HEK293 (cell line): Measurements from ENCODE around the gene MAN2A2.

Experiments
- CTCF ChIA-PET: fragments of 350-600 bp; formaldehyde crosslinking; extraction: SDS; loops from one replicate; lab custom pipeline; 2021; ENCODE audit warnings: antibody characterized with exemption; lab: Yijun Ruan, JAX
- POLR2A ChIA-PET: fragments of 300-600 bp; formaldehyde crosslinking; extraction: SDS; loops from one replicate; lab custom pipeline; 2020; ENCODE audit warnings: antibody characterized with exemption, inconsistent platforms; lab: Yijun Ruan, JAX
- H3K27ac ChIP-seq: fragments of 200-500 bp; sonication (Bioruptor generic); 2 replicates; pipeline ENCODE4 v1.5.1; 2014; ENCODE audit warnings: low read depth, low read length, control low read depth, inconsistent platforms; ENCODE audit errors: extremely low read depth
- H3K36me3 ChIP-seq, 2 experiments: fragments of 200-500 bp in 1 of 2; sonication (Bioruptor generic) in 1 of 2; 1 replicate in 1 of 2; 2 replicates in 1 of 2; pipeline ENCODE4 v1.5.1; 2014 to 2017; ENCODE audit warnings: inconsistent platforms in 2 of 2, low read length in 2 of 2; ENCODE audit not compliant: control insufficient read depth in 2 of 2, insufficient read depth in 1 of 2
- H3K4me1 ChIP-seq: fragments of 200-500 bp; sonication (Bioruptor generic); 2 replicates; pipeline ENCODE4 v1.5.1; 2014; ENCODE audit warnings: mild to moderate bottlenecking, low read length, inconsistent platforms; ENCODE audit not compliant: control insufficient read depth, insufficient read depth
- H3K4me3 ChIP-seq: 2 replicates; pipeline ENCODE4 v1.5.1; 2011; ENCODE audit warnings: low read depth, mild to moderate bottlenecking, control low read depth, low read length, moderate library complexity
- H3K9me3 ChIP-seq: fragments of 200-500 bp; sonication (Bioruptor generic); 2 replicates; pipeline ENCODE4 v1.5.1; 2014; ENCODE audit warnings: low read depth, low read length, inconsistent platforms; ENCODE audit not compliant: control insufficient read depth, insufficient read depth
- KLF16 ChIP-seq: fragments of 450-650 bp; formaldehyde crosslinking; IDR thresholded peaks from 2 replicates; pipeline ENCODE4 v1.5.1; 2017; ENCODE audit warnings: missing biosample characterization, missing genetic modification characterization
- KLF9 ChIP-seq: fragments of 450-650 bp; formaldehyde crosslinking; IDR thresholded peaks from 2 replicates; pipeline ENCODE4 v1.5.1; 2016; ENCODE audit warnings: missing biosample characterization, missing genetic modification characterization, low read depth
- ZBTB49 ChIP-seq: fragments of 450-650 bp; formaldehyde crosslinking; IDR thresholded peaks from 2 replicates; pipeline ENCODE4 v1.5.1; 2016; ENCODE audit warnings: missing biosample characterization, missing genetic modification characterization, low read depth
- ZNF112 ChIP-seq: fragments of 450-650 bp; formaldehyde crosslinking; IDR thresholded peaks from 2 replicates; pipeline ENCODE4 v1.5.0; 2017; ENCODE audit warnings: missing biosample characterization, missing genetic modification characterization
- ZNF2 ChIP-seq: fragments of 450-650 bp; formaldehyde crosslinking; IDR thresholded peaks from 2 replicates; pipeline ENCODE4 v1.5.1; 2016; ENCODE audit warnings: missing biosample characterization, missing genetic modification characterization
- ZNF214 ChIP-seq: fragments of 450-650 bp; formaldehyde crosslinking; IDR thresholded peaks from 2 replicates; pipeline ENCODE4 v1.5.1; 2017; ENCODE audit warnings: missing biosample characterization, mild to moderate bottlenecking, missing genetic modification characterization, borderline replicate concordance
- ZNF37A ChIP-seq: fragments of 450-650 bp; IDR thresholded peaks from 2 replicates; pipeline ENCODE4 v1.5.1; 2018; ENCODE audit warnings: missing biosample characterization, missing genetic modification characterization
- ZNF530 ChIP-seq: fragments of 450-650 bp; formaldehyde crosslinking; IDR thresholded peaks from 2 replicates; pipeline ENCODE4 v1.5.1; 2016; ENCODE audit warnings: low read depth, missing biosample characterization, missing genetic modification characterization
- ZNF555 ChIP-seq: fragments of 450-650 bp; formaldehyde crosslinking; conservative IDR thresholded peaks from 2 replicates; pipeline ENCODE4 v1.5.1; 2017; ENCODE audit warnings: missing biosample characterization, mild to moderate bottlenecking, missing genetic modification characterization, inconsistent platforms
- ZNF600 ChIP-seq: fragments of 450-650 bp; formaldehyde crosslinking; IDR thresholded peaks from 2 replicates; pipeline ENCODE4 v1.5.1; 2016; ENCODE audit warnings: missing biosample characterization, missing genetic modification characterization
- ZNF664 ChIP-seq: fragments of 450-650 bp; formaldehyde crosslinking; IDR thresholded peaks from 2 replicates; pipeline ENCODE4 v1.5.1; 2016; ENCODE audit warnings: missing biosample characterization, missing genetic modification characterization
- ZNF747 ChIP-seq: fragments of 450-650 bp; formaldehyde crosslinking; IDR thresholded peaks from 2 replicates; pipeline ENCODE4 v1.5.1; 2016; ENCODE audit warnings: missing biosample characterization, missing genetic modification characterization
- TF ChIP-seq, protein P1 (sequence below): fragments of 450-650 bp; formaldehyde crosslinking; IDR thresholded peaks from 2 replicates; pipeline ENCODE4 v1.5.1; 2017; ENCODE audit warnings: missing biosample characterization, mild to moderate bottlenecking, missing genetic modification characterization, moderate library complexity
- TF ChIP-seq, protein P2 (sequence below): fragments of 450-650 bp; formaldehyde crosslinking; conservative IDR thresholded peaks from 2 replicates; pipeline ENCODE4 v1.5.1; 2016; ENCODE audit warnings: low read depth, missing biosample characterization, missing genetic modification characterization

The MAN2A2 gene

GRCh38 chr15:90959894-90960293, 56.8 kb downstream of the MAN2A2 start:
- H3K27ac ChIP-seq, result no peak overlapping the region
- TF ChIP-seq, protein P1, sequence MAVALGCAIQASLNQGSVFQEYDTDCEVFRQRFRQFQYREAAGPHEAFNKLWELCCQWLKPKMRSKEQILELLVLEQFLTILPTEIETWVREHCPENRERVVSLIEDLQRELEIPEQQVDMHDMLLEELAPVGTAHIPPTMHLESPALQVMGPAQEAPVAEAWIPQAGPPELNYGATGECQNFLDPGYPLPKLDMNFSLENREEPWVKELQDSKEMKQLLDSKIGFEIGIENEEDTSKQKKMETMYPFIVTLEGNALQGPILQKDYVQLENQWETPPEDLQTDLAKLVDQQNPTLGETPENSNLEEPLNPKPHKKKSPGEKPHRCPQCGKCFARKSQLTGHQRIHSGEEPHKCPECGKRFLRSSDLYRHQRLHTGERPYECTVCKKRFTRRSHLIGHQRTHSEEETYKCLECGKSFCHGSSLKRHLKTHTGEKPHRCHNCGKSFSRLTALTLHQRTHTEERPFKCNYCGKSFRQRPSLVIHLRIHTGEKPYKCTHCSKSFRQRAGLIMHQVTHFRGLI (tag by site-specific recombination), result peak; percentile 100
- TF ChIP-seq ZNF37A (tag by site-specific recombination), result no peak
- peak; percentile 46; the same call in 1 of the 2 replicates for TF ChIP-seq ZNF600 (tag by site-specific recombination)
- no peaks in the 10 kb centered on the region; the same call in 1 of the 2 replicates for H3K4me1 ChIP-seq
- ChIA-PET POLR2A (interaction anchor here (0.6 to 0.8 kb wide), 2 partner anchors 11 to 62 kb away, joined by 4 read pairs; partner anchors contain the start of gene VPS33B), CTCF (interaction anchor here (0.6 to 11.9 kb wide), 4 partner anchors 25 to 1122 kb away, joined by 3 to 163 read pairs (median 3); partner anchors contain the start of genes HDDC3 and UNC45A)
- H3K4me3 ChIP-seq, result no peak overlapping the region
- no peaks in the 10 kb centered on the region for H3K9me3 ChIP-seq
- H3K36me3 ChIP-seq, result peaks cover 32 to 70% of the 10 kb centered on the region in 2 experiments

DNA sequence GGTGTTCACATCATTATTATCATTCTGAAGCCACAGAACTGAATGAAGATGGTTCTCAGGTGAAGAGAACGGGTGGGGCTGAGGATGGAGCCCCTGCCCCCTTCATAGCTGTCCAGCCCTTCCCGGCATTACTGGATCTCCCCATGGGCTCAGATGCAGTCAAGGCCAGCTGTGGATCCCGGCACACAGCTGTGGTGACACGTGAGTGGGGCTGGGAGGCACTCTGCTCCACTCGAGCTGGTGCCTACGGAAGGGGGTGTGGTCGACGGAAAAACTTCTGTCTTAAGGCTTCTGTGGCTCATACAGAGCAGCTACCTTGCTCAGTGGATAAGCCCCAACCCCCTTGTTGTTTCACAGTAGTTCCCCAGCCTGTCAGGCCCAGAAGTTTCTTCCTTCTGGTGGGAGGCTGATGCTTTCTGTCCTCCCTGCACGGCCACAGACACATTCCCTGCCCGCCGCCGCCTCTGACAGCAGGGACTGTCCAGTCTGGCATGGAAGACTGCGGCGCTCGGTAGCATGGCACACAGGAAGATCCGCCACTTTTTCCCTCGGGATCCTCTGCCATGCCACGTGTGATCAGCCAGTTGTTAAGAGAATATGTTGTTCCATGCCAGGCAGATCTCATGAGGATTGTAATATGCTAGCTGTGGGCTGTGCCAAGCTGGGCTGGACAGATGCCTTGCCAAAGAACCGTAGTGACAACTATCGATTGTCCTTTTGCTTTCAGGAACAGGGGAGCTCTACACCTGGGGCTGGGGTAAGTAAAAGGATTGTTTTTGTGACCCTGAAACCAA, 57.4 kb downstream of the MAN2A2 start:
- H3K4me1 ChIP-seq, result no peaks in the 10 kb centered on the region; the same call in 1 of the 2 replicates
- peaks cover 38 to 76% of the 10 kb centered on the region in 2 experiments for H3K36me3 ChIP-seq
- H3K9me3 ChIP-seq, result no peaks in the 10 kb centered on the region
- no peak overlapping the region for H3K4me3 ChIP-seq
- no peak for TF ChIP-seq ZNF112 (tag by site-specific recombination)
- TF ChIP-seq KLF9 (tag by site-specific recombination), result peak; percentile 62
- POLR2A ChIA-PET, result interaction anchor here (0.8 kb wide), 1 partner anchor 62 kb away, joined by 4 read pairs; the partner anchor contains the start of gene VPS33B
- CTCF ChIA-PET, result interaction anchor here (0.6 to 11.9 kb wide), 3 partner anchors 24 to 64 kb away, joined by 3 to 163 read pairs (median 3); partner anchors contain the start of genes HDDC3 and UNC45A
- no peak overlapping the region for H3K27ac ChIP-seq

DNA sequence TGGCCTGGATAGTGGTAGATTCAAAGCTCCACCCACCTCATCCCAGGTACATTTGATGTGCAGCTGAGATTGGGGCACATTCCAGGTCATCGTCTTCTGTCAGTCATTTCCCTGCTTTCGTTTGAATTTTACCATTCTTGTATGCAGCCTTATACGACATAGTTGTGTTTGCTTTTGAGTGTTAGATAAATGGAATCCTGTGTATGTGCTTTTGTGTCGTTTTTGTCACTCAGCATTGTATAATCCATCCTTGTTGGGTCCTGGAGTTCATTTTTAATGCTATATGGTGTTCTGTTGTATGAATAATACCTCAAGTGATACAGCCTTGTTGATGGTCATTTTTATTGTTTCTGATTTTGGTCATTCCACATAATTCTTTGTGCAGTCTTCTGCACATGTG, 58.9 kb downstream of the MAN2A2 start:
- POLR2A ChIA-PET, result no interaction called here
- no peaks in the 10 kb centered on the region; the same call in 1 of the 2 replicates for H3K4me1 ChIP-seq
- H3K9me3 ChIP-seq, result no peaks in the 10 kb centered on the region
- peaks cover 52 to 91% of the 10 kb centered on the region in 2 experiments for H3K36me3 ChIP-seq
- H3K27ac ChIP-seq, result no peak overlapping the region
- CTCF ChIA-PET, result interaction anchor here (0.7 to 11.9 kb wide), 2 partner anchors 27 to 32 kb away, joined by 6 to 163 read pairs; partner anchors contain the start of genes HDDC3 and UNC45A
- TF ChIP-seq ZNF214 (tag by site-specific recombination) (no peak), ZNF2 (tag by site-specific recombination) (0 out of 2 replicates have a peak, but pooled peaks have one; percentile 22), ZNF600 (tag by site-specific recombination) (0 out of 2 replicates have a peak, but pooled peaks have one; percentile 26)
- no peak overlapping the region for H3K4me3 ChIP-seq

GRCh38 chr15:90966262-90966661, 63.2 kb downstream of the MAN2A2 start:
- peak overlapping the region; percentile 7; the same call in 1 of the 2 replicates for H3K27ac ChIP-seq
- TF ChIP-seq, protein P2, sequence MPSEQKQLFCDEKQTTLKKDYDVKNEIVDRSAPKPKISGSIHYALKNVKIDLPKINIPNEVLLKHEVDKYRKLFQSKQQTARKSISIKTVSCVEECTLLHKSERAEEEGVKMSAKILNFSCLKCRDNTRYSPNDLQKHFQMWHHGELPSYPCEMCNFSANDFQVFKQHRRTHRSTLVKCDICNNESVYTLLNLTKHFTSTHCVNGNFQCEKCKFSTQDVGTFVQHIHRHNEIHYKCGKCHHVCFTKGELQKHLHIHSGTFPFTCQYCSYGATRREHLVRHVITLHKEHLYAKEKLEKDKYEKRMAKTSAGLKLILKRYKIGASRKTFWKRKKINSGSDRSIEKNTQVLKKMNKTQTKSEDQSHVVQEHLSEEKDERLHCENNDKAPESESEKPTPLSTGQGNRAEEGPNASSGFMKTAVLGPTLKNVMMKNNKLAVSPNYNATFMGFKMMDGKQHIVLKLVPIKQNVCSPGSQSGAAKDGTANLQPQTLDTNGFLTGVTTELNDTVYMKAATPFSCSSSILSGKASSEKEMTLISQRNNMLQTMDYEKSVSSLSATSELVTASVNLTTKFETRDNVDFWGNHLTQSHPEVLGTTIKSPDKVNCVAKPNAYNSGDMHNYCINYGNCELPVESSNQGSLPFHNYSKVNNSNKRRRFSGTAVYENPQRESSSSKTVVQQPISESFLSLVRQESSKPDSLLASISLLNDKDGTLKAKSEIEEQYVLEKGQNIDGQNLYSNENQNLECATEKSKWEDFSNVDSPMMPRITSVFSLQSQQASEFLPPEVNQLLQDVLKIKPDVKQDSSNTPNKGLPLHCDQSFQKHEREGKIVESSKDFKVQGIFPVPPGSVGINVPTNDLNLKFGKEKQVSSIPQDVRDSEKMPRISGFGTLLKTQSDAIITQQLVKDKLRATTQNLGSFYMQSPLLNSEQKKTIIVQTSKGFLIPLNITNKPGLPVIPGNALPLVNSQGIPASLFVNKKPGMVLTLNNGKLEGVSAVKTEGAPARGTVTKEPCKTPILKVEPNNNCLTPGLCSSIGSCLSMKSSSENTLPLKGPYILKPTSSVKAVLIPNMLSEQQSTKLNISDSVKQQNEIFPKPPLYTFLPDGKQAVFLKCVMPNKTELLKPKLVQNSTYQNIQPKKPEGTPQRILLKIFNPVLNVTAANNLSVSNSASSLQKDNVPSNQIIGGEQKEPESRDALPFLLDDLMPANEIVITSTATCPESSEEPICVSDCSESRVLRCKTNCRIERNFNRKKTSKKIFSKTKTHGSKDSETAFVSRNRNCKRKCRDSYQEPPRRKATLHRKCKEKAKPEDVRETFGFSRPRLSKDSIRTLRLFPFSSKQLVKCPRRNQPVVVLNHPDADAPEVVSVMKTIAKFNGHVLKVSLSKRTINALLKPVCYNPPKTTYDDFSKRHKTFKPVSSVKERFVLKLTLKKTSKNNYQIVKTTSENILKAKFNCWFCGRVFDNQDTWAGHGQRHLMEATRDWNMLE (tag by site-specific recombination), result no peak
- TF ChIP-seq ZBTB49 (tag by site-specific recombination) (no peak), ZNF664 (tag by site-specific recombination) (no peak), ZNF600 (tag by site-specific recombination) (0 out of 2 replicates have a peak, but pooled peaks have one; percentile 36), KLF16 (no peak), ZNF530 (tag by site-specific recombination) (no peak), ZNF747 (tag by site-specific recombination) (no peak), ZNF555 (tag by site-specific recombination) (no peak)
- H3K36me3 ChIP-seq, result peaks cover 86 to 96% of the 10 kb centered on the region in 2 experiments
- H3K4me3 ChIP-seq, result no peak overlapping the region
- POLR2A ChIA-PET, result interaction anchor here (0.8 to 1.9 kb wide), 4 partner anchors 9 to 31 kb away, joined by 3 to 13 read pairs (median 4); partner anchors contain the start of genes PRC1 and UNC45A
- H3K4me1 ChIP-seq, result no peaks in the 10 kb centered on the region
- CTCF ChIA-PET, result interaction anchor here (0.7 to 3.3 kb wide), 4 partner anchors 10 to 318 kb away, joined by 3 to 54 read pairs (median 4); partner anchors contain the start of gene RCCD1
- H3K9me3 ChIP-seq, result no peaks in the 10 kb centered on the region
